GM11168 (cell line): ENCODE results near the gene PTPRG.

Source experiments
- in situ Hi-C: fragments of 300-500 bp; cut with MboI; formaldehyde crosslinking; loops from one replicate; pipeline ENCODE4 v1.12.0; 2022; ENCODE audit warnings: low sequenced_read_pairs; ENCODE audit not compliant: unreplicated experiment

Gene PTPRG

GRCh38 chr3:62145086-62145757 lies 583.9 kb downstream of the PTPRG start:
- in situ Hi-C loops = no loop called here

- in situ Hi-C loops = no loop called here
These were observed 588.2 kb downstream of the PTPRG start for GRCh38 chr3:62149539-62149938.

- in situ Hi-C loops = no loop called here
These were observed 588.6 kb downstream of the PTPRG start for GRCh38 chr3:62149962-62150361.

GRCh38 chr3:62151591-62151990 lies 590.2 kb downstream of the PTPRG start:
- in situ Hi-C loops = no loop called here

- in situ Hi-C loops = no loop called here
These were observed 591.9 kb downstream of the PTPRG start for GRCh38 chr3:62153231-62153630.

GRCh38 chr3:62154457-62155148 lies 593.2 kb downstream of the PTPRG start:
- in situ Hi-C loops = no loop called here

- in situ Hi-C loops = no loop called here
These were observed 597.8 kb downstream of the PTPRG start for GRCh38 chr3:62159056-62159708.

GRCh38 chr3:62159709-62160092 lies 598.3 kb downstream of the PTPRG start:
- in situ Hi-C loops = no loop called here

GRCh38 chr3:62161371-62161770 lies 600.0 kb downstream of the PTPRG start:
- in situ Hi-C loops = no loop called here

GRCh38 chr3:62164196-62164595 lies 602.8 kb downstream of the PTPRG start:
- in situ Hi-C loops = no loop called here

GRCh38 chr3:62164746-62165145 lies 603.4 kb downstream of the PTPRG start:
- in situ Hi-C loops = no loop called here

GRCh38 chr3:62167566-62168262 lies 606.3 kb downstream of the PTPRG start:
- in situ Hi-C loops = no loop called here

GRCh38 chr3:62168356-62168755 lies 607.0 kb downstream of the PTPRG start:
- in situ Hi-C loops = no loop called here

GRCh38 chr3:62169906-62170660 lies 608.7 kb downstream of the PTPRG start:
- in situ Hi-C loops = no loop called here

GRCh38 chr3:62171789-62172188 lies 610.4 kb downstream of the PTPRG start:
- in situ Hi-C loops = no loop called here

GRCh38 chr3:62172199-62172598 lies 610.8 kb downstream of the PTPRG start:
- in situ Hi-C loops = no loop called here

- in situ Hi-C loops = no loop called here
These were observed 612.7 kb downstream of the PTPRG start for GRCh38 chr3:62173939-62174515.

GRCh38 chr3:62175161-62175560 lies 613.8 kb downstream of the PTPRG start:
- in situ Hi-C loops = loop anchor here (25.0 kb wide), 1 partner anchor 313 kb away; no protein-coding TSS in a partner anchor

GRCh38 chr3:62178032-62178431 lies 616.7 kb downstream of the PTPRG start:
- in situ Hi-C loops = loop anchor here (25.0 kb wide), 1 partner anchor 316 kb away; no protein-coding TSS in a partner anchor
